ENCODE data around the gene SCO2. TPM values are rescaled to one million over a fixed set of nuclear protein-coding genes. Genes with fewer than 3 reads are reported as not detected.

Gene SCO2
- total RNA-seq, 2 donors from 2014 or later = 0.89 to 2.3 TPM

DNA sequence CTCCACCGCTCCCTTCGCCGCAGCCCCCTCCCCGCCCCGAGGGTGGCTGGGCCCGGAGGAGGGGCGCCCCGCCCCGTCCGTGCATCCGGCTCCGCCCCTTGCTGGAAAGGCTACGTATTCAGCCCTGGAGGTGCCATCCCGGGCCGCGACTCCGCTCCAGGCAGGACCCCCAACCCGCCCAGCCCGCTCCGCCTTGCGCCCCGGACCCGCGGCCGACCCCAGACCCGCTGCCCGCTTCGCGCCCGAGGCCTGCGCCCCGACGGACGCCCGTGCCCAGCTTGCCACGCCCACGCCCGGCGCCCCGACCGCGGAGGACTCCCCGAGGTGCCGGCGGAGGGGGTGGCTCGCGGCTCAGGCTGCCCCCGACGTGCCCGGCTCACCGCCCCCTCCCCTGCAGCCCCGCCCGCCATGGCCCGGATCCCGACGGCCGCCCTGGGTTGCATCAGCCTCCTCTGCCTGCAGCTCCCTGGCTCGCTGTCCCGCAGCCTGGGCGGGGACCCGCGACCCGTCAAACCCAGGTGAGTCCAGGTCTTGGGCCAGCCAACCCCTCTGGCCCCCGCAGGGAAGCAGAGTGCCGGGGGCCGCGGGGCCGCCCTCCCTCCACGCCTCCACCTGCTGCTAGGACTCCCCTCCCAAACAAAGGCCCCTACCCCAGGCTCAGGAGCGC is 43.8 kb downstream of the SCO2 start, which contains the start of gene ADM2:
Gene ADM2 (plus strand): TSS at position 104 of the 667 bp plus-strand sequence. CDS start 305 bp downstream, at position 409.
- DNase-seq = peak; percentile 91
- H3K27ac Mint-ChIP-seq = no peak within 1 kb of the TSS
- Histone ChIP-seq H3K36me3 (ENCODE audit: control insufficient read depth, insufficient read depth, low read length) (no peaks in the 10 kb centered on the region), H3K9me3 (ENCODE audit: control insufficient read depth, low read length) (no peaks in the 10 kb centered on the region), H3K9ac (ENCODE audit: extremely low read depth, low read length, poor library complexity, severe bottlenecking) (peak within 1 kb of the TSS; percentile 55), H3K27ac (ENCODE audit: low read depth, low read length) (no peak within 1 kb of the TSS), H3K4me1 (ENCODE audit: control insufficient read depth, insufficient read depth, low read length) (no peaks in the 10 kb centered on the region), H3K4me3 (ENCODE audit: low read length) (peak within 1 kb of the TSS; percentile 74), H3K27me3 (ENCODE audit: control insufficient read depth, insufficient read depth, low read length, poor library complexity, severe bottlenecking) (peaks cover 20% of the 10 kb centered on the region)
- WGBS, 2 experiments (ENCODE audit: insufficient coverage in 1 of 2, insufficient read length in 1 of 2) = 5 to 6% methylated on average over 24 to 69 of the region's 70 CpGs
- H3K36me3 Mint-ChIP-seq (ENCODE audit: low read depth) = no peaks in the 10 kb centered on the region
- peaks cover 7% of the 10 kb centered on the region for H3K4me1 Mint-ChIP-seq
- peak within 1 kb of the TSS; percentile 54 for H3K4me3 Mint-ChIP-seq
- peaks cover 72% of the 10 kb centered on the region for H3K27me3 Mint-ChIP-seq (ENCODE audit: insufficient read depth)
- TF ChIP-seq, protein P1, sequence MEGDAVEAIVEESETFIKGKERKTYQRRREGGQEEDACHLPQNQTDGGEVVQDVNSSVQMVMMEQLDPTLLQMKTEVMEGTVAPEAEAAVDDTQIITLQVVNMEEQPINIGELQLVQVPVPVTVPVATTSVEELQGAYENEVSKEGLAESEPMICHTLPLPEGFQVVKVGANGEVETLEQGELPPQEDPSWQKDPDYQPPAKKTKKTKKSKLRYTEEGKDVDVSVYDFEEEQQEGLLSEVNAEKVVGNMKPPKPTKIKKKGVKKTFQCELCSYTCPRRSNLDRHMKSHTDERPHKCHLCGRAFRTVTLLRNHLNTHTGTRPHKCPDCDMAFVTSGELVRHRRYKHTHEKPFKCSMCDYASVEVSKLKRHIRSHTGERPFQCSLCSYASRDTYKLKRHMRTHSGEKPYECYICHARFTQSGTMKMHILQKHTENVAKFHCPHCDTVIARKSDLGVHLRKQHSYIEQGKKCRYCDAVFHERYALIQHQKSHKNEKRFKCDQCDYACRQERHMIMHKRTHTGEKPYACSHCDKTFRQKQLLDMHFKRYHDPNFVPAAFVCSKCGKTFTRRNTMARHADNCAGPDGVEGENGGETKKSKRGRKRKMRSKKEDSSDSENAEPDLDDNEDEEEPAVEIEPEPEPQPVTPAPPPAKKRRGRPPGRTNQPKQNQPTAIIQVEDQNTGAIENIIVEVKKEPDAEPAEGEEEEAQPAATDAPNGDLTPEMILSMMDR (conservative IDR thresholded peaks at IDR 0.05) = no peak
- H3K9me3 Mint-ChIP-seq = no peaks in the 10 kb centered on the region

DNA sequence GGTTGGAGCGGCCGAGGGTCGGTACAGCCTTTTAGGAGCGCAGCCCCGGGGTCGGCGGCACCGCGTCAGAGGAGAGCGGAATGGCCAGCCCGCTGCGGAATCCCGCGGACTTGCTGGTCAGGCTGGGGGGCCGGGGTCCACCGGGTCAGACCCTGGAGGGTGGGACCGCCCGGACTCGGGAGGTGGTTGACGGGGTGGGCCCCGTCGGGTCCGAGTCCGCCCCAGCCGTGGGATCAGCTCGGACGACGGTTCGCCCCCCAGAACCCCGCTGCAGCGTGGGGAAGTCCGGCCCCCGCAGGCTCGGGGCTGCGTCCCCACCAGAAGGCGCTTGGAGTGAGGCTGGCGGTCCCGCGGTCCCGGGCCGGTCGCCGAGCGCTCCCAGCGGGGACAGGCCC is 44.4 kb downstream of the SCO2 start:
- Mint-ChIP-seq H3K27me3 (ENCODE audit: insufficient read depth) (peaks cover 68% of the 10 kb centered on the region), H3K36me3 (ENCODE audit: low read depth) (no peaks in the 10 kb centered on the region), H3K4me3 (peak overlapping the region; percentile 54), H3K4me1 (peaks cover 1% of the 10 kb centered on the region), H3K27ac (no peak overlapping the region), H3K9me3 (no peaks in the 10 kb centered on the region)
- H3K9ac ChIP-seq (ENCODE audit: extremely low read depth, low read length, poor library complexity, severe bottlenecking) = no peak overlapping the region
- H3K4me3 ChIP-seq (ENCODE audit: low read length) = peak overlapping the region; percentile 74
- DNase-seq = no peak
- H3K36me3 ChIP-seq (ENCODE audit: control insufficient read depth, insufficient read depth, low read length) = no peaks in the 10 kb centered on the region
- whole genome bisulfite sequencing, 2 experiments (ENCODE audit: insufficient coverage in 1 of 2, insufficient read length in 1 of 2) = 8 to 11% methylated on average over 19 to 45 of the region's 45 CpGs
- H3K4me1 ChIP-seq (ENCODE audit: control insufficient read depth, insufficient read depth, low read length) = no peaks in the 10 kb centered on the region
- H3K27ac ChIP-seq (ENCODE audit: low read depth, low read length) = no peak overlapping the region
- peaks cover 20% of the 10 kb centered on the region for H3K27me3 ChIP-seq (ENCODE audit: control insufficient read depth, insufficient read depth, low read length, poor library complexity, severe bottlenecking)
- H3K9me3 ChIP-seq (ENCODE audit: control insufficient read depth, low read length) = no peaks in the 10 kb centered on the region
- TF ChIP-seq, protein P1 (conservative IDR thresholded peaks at IDR 0.05) = no peak

DNA sequence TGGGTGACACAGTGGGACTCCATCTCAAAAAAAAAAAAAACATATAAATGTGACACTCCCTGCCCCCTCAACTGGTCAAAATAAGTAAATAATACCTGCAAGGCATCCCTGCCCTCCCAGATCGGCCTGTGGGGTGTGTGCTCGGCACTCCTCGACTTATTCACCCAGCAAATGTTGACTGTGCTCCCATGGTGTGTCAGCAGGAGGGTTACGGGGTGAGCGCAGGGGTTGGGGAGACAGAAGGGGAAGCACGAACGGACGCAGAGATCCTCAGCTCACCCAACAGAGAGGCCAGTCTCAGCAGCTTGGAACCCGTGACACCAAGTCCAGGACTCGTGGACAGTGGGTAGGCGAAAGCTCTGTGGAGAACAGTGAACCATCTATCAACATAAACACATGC is 45.7 kb downstream of the SCO2 start:
- H3K4me3 ChIP-seq (ENCODE audit: low read length) = no peak overlapping the region
- H3K36me3 ChIP-seq (ENCODE audit: control insufficient read depth, insufficient read depth, low read length) = no peaks in the 10 kb centered on the region
- no peaks in the 10 kb centered on the region for H3K9me3 ChIP-seq (ENCODE audit: control insufficient read depth, low read length)
- no peak overlapping the region for H3K9ac ChIP-seq (ENCODE audit: extremely low read depth, low read length, poor library complexity, severe bottlenecking)
- Mint-ChIP-seq H3K9me3 (no peaks in the 10 kb centered on the region), H3K4me1 (peaks cover 2% of the 10 kb centered on the region), H3K4me3 (peak overlapping the region; percentile 54), H3K36me3 (ENCODE audit: low read depth) (no peaks in the 10 kb centered on the region), H3K27ac (no peak overlapping the region), H3K27me3 (ENCODE audit: insufficient read depth) (peaks cover 62% of the 10 kb centered on the region)
- TF ChIP-seq, protein P1 (conservative IDR thresholded peaks at IDR 0.05) = no peak
- no peak overlapping the region for H3K27ac ChIP-seq (ENCODE audit: low read depth, low read length)
- no peak for DNase-seq
- no peaks in the 10 kb centered on the region for H3K4me1 ChIP-seq (ENCODE audit: control insufficient read depth, insufficient read depth, low read length)
- 87 to 92% methylated on average over 8 to 11 of the region's 11 CpGs for WGBS, 2 experiments (ENCODE audit: insufficient coverage in 1 of 2, insufficient read length in 1 of 2)
- H3K27me3 ChIP-seq (ENCODE audit: control insufficient read depth, insufficient read depth, low read length, poor library complexity, severe bottlenecking) = peaks cover 20% of the 10 kb centered on the region
